ENCODE measurements around the gene LIPI.

GRCh38 chr21:14070968-14071367 is 139.8 kb downstream of the LIPI start:
- TF ChIP-seq CTCF (conservative IDR thresholded peaks at IDR 0.05 in 1 of 2, IDR thresholded peaks at IDR 0.05 in 1 of 2; ENCODE audit: low read depth in 1 of 2, low read length in 2 of 2), result no peak
- TF ChIP-seq EZH2 (IDR thresholded peaks at IDR 0.05; ENCODE audit: low read length, missing control alignments), result no peak

All from fibroblast of lung (primary cell).